ENCODE results near the gene RNF144A. TPM values are rescaled to one million over a fixed set of nuclear protein-coding genes. Genes with fewer than 3 reads are reported as not detected.

RNF144A gene
- total and polyA plus RNA-seq, 10 donors, result 3.8 to 86.6 (median 50.9) TPM

DNA sequence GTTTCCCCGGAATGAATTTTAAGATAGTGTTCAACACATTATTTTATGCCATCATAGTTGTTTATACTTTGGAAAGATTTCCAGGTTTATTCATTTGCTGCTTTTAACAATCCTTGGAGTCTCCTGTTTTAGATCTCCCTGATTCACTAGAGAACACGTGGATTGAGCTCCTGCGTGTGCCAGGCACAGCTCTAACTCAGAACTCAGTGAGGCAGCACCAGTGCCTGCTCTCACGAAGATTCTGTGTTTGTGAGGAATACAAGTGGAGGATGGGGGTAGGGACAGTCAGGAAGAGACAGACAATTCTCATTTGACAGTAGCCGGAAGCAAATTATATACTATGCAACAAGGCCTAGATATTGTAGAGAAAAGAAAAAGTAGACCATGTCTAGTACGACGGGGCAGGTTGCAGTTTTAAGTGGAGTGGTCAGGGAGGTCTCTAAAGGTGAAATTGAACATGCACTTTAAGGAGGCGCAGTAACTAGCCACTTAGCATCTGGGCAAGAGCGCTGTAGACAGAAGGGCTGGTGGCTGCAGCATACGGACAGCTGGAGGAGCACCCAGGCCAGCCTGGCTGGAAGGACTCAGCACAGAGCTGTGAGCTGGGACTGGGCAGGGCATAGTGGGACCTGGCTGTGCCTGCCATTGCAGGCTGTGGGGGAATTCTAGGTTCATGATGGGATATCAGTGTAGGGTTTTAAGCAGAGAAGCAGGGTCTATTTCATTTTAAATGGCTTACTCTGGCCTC lies 24.3 kb downstream of the RNF144A start:
- Histone ChIP-seq H3K27me3 (replicated peaks in 1 of 7) (no peaks in the 10 kb centered on the region), H3K4me1 (peaks cover 6 to 61% (median 20%) of the 10 kb centered on the region in 6 donors), H3K36me3 (peaks cover 0 to 46% (median 13%) of the 10 kb centered on the region in 6 donors), H3K4me3 (no peak overlapping the region), H3K27ac (peak overlapping the region in 1 of 8 donors; percentile 10), H3K9me3 (no peaks in the 10 kb centered on the region)
- TF ChIP-seq, protein P1, sequence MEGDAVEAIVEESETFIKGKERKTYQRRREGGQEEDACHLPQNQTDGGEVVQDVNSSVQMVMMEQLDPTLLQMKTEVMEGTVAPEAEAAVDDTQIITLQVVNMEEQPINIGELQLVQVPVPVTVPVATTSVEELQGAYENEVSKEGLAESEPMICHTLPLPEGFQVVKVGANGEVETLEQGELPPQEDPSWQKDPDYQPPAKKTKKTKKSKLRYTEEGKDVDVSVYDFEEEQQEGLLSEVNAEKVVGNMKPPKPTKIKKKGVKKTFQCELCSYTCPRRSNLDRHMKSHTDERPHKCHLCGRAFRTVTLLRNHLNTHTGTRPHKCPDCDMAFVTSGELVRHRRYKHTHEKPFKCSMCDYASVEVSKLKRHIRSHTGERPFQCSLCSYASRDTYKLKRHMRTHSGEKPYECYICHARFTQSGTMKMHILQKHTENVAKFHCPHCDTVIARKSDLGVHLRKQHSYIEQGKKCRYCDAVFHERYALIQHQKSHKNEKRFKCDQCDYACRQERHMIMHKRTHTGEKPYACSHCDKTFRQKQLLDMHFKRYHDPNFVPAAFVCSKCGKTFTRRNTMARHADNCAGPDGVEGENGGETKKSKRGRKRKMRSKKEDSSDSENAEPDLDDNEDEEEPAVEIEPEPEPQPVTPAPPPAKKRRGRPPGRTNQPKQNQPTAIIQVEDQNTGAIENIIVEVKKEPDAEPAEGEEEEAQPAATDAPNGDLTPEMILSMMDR (IDR thresholded peaks at IDR 0.05 in 8 of 11, conservative IDR thresholded peaks at IDR 0.05 in 3 of 11), result no peak
- TF ChIP-seq POLR2AphosphoS5 (IDR thresholded peaks at IDR 0.05) (no peak), POLR2A (IDR thresholded peaks at IDR 0.05) (no peak)
- WGBS, 5 donors, result 90 to 97% (median 94%) methylated on average over 10 of the region's 10 CpGs
- intact Hi-C loops (cut with DNase I; ENCODE audit: low total_unique reads), result no loop called here
- no peak for DNase-seq

DNA sequence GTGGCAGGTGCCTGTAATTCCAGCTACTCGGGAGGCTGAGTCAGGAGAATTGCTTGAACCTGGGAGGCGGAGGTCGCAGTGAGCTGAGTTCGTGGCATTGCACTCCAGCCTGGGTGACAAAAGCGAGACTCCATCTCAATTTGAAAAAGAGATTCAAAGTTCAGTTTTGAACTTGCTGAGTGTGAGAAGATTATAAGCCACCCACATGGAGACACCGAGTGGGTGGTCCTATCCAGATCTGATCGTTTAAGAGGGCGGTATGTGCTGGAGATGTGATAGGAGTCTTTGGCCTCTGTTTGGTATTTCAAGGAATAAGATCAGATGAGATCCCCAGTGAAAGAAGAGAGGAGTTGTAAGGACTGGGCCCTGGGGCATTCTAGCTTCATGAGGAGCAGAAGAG lies 25.6 kb downstream of the RNF144A start:
- Histone ChIP-seq H3K9me3 (no peaks in the 10 kb centered on the region), H3K4me1 (peaks cover 6 to 48% (median 14%) of the 10 kb centered on the region in 6 donors), H3K27ac (peak overlapping the region in 3 of 8 donors; percentile 28 to 40 (median 30)), H3K27me3 (replicated peaks in 1 of 7) (no peaks in the 10 kb centered on the region), H3K36me3 (peaks cover 0 to 49% (median 13%) of the 10 kb centered on the region in 6 donors), H3K4me3 (no peak overlapping the region)
- DNase-seq, result no peak
- intact Hi-C loops (cut with DNase I; ENCODE audit: low total_unique reads), result no loop called here
- WGBS, 5 donors, result 83 to 97% (median 95%) methylated on average over 8 of the region's 8 CpGs
- TF ChIP-seq POLR2A (IDR thresholded peaks at IDR 0.05) (no peak), POLR2AphosphoS5 (IDR thresholded peaks at IDR 0.05) (no peak)
- TF ChIP-seq, protein P1 (IDR thresholded peaks at IDR 0.05 in 8 of 11, conservative IDR thresholded peaks at IDR 0.05 in 3 of 11), result no peak

DNA sequence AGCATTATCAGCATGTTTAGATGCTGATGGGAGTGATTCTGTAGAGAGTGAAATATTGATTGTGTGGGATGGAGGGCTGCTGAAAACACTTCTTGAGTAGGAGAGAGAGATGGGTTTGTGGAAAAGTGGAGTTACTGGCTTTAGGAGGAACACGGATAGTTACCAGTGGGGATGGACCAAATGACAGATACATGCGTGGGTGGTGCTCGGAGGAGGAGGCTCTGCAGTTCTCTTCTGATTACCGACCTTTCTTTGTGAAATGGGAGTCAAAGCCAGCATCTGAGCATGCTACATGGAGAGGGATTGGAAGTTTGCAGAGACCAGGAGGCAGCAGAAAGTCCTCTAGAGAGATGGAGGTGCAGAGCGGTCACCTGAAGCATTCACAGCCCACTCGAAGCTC lies 26.3 kb downstream of the RNF144A start:
- H3K4me1 ChIP-seq, result peaks cover 6 to 51% (median 13%) of the 10 kb centered on the region in 6 donors
- no peaks in the 10 kb centered on the region for H3K27me3 ChIP-seq (replicated peaks in 1 of 7)
- no peak for DNase-seq
- 81 to 87% (median 85%) methylated on average over 6 of the region's 6 CpGs for WGBS, 5 donors
- peak overlapping the region in 5 of 8 donors; percentile 3 to 40 (median 28) for H3K27ac ChIP-seq
- intact Hi-C loops (cut with DNase I; ENCODE audit: low total_unique reads), result no loop called here
- no peak for TF ChIP-seq POLR2AphosphoS5 (IDR thresholded peaks at IDR 0.05)
- TF ChIP-seq, protein P1 (IDR thresholded peaks at IDR 0.05 in 8 of 11, conservative IDR thresholded peaks at IDR 0.05 in 3 of 11), result no peak
- TF ChIP-seq POLR2A (IDR thresholded peaks at IDR 0.05), result no peak
- no peaks in the 10 kb centered on the region for H3K9me3 ChIP-seq
- H3K36me3 ChIP-seq, result peaks cover 0 to 56% (median 13%) of the 10 kb centered on the region in 6 donors
- H3K4me3 ChIP-seq, result no peak overlapping the region

DNA sequence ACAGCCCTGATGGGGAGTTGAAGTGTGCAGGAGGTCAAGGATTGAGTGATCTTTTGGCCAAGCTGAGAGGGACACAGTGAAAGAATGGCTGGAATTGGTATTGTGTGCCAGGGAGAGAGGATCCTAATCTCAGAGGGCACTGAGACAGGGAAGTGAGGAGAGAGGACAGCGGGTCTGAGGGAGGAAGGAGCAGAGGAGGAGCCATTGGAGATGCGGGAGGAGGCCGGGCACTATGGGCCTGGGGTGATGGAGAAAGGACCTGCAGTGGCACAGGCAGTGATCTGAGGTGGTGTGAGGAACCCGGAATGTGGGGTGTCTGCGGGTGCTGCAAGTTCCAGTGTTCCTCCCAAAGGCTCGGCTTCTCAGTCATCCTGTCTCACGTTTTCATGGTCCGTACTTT lies 26.8 kb downstream of the RNF144A start:
- Histone ChIP-seq H3K27ac (peak overlapping the region in 5 of 8 donors; percentile 3 to 40 (median 30)), H3K27me3 (replicated peaks in 1 of 7) (no peaks in the 10 kb centered on the region), H3K9me3 (no peaks in the 10 kb centered on the region), H3K4me1 (peaks cover 6 to 49% (median 13%) of the 10 kb centered on the region in 6 donors), H3K36me3 (peaks cover 0 to 60% (median 13%) of the 10 kb centered on the region in 6 donors), H3K4me3 (no peak overlapping the region)
- intact Hi-C loops (cut with DNase I; ENCODE audit: low total_unique reads), result no loop called here
- TF ChIP-seq POLR2A (IDR thresholded peaks at IDR 0.05) (no peak), POLR2AphosphoS5 (IDR thresholded peaks at IDR 0.05) (no peak)
- TF ChIP-seq, protein P1 (IDR thresholded peaks at IDR 0.05 in 8 of 11, conservative IDR thresholded peaks at IDR 0.05 in 3 of 11), result no peak
- DNase-seq, result no peak
- 85 to 92% (median 91%) methylated on average over 8 of the region's 8 CpGs for WGBS, 5 donors
